ENCODE results near the gene EFCAB6.

Gene EFCAB6

GRCh38 chr22:43544289-43544673, 267.8 kb downstream of the EFCAB6 start:
- Histone ChIP-seq H2AFZ (ENCODE audit: low read length) (no peak overlapping the region), H3K9me3 (ENCODE audit: insufficient read depth, low read depth, low read length) (no peaks in the 10 kb centered on the region), H3K9ac (ENCODE audit: low read depth, low read length, poor library complexity, severe bottlenecking) (no peak overlapping the region), H3K36me3 (ENCODE audit: insufficient read depth, low read length) (no peaks in the 10 kb centered on the region), H3K9me2 (replicated peaks; ENCODE audit: low read depth, low read length) (no peaks in the 10 kb centered on the region), H3K27me3 (ENCODE audit: insufficient read depth, low read length, poor library complexity, severe bottlenecking) (no peaks in the 10 kb centered on the region), H3K4me3 (ENCODE audit: low read length, poor library complexity, severe bottlenecking) (no peak overlapping the region), H4K20me1 (ENCODE audit: insufficient read depth, low read length, poor library complexity, severe bottlenecking) (no peaks in the 10 kb centered on the region), H3F3A (ENCODE audit: low read depth) (no peaks in the 10 kb centered on the region), H3K79me2 (ENCODE audit: insufficient read depth, low read length) (no peaks in the 10 kb centered on the region), H3K4me2 (ENCODE audit: low read depth, low read length, poor library complexity, severe bottlenecking) (no peak overlapping the region), H3K4me1 (ENCODE audit: insufficient read depth, low read length, poor library complexity, severe bottlenecking) (no peaks in the 10 kb centered on the region)
- TF ChIP-seq CTCF (conservative IDR thresholded peaks at IDR 0.05; ENCODE audit: low read length): no peak
- TF ChIP-seq EZH2phosphoT487 (IDR thresholded peaks at IDR 0.05; ENCODE audit: borderline replicate concordance): no peak

GRCh38 chr22:43543522-43544288, 268.4 kb downstream of the EFCAB6 start:
- H3K4me3 ChIP-seq (ENCODE audit: low read length, poor library complexity, severe bottlenecking): no peak overlapping the region
- no peaks in the 10 kb centered on the region for H3K27me3 ChIP-seq (ENCODE audit: insufficient read depth, low read length, poor library complexity, severe bottlenecking)
- no peak overlapping the region for H3K9ac ChIP-seq (ENCODE audit: low read depth, low read length, poor library complexity, severe bottlenecking)
- H3K36me3 ChIP-seq (ENCODE audit: insufficient read depth, low read length): no peaks in the 10 kb centered on the region
- H3K4me2 ChIP-seq (ENCODE audit: low read depth, low read length, poor library complexity, severe bottlenecking): no peak overlapping the region
- no peaks in the 10 kb centered on the region for H3K9me3 ChIP-seq (ENCODE audit: insufficient read depth, low read depth, low read length)
- no peaks in the 10 kb centered on the region for H4K20me1 ChIP-seq (ENCODE audit: insufficient read depth, low read length, poor library complexity, severe bottlenecking)
- no peaks in the 10 kb centered on the region for H3K79me2 ChIP-seq (ENCODE audit: insufficient read depth, low read length)
- H3K4me1 ChIP-seq (ENCODE audit: insufficient read depth, low read length, poor library complexity, severe bottlenecking): no peaks in the 10 kb centered on the region
- no peaks in the 10 kb centered on the region for H3F3A ChIP-seq (ENCODE audit: low read depth)
- H3K9me2 ChIP-seq (replicated peaks; ENCODE audit: low read depth, low read length): no peaks in the 10 kb centered on the region
- no peak overlapping the region for H2AFZ ChIP-seq (ENCODE audit: low read length)
- no peak for TF ChIP-seq CTCF (conservative IDR thresholded peaks at IDR 0.05; ENCODE audit: low read length)
- no peak for TF ChIP-seq EZH2phosphoT487 (IDR thresholded peaks at IDR 0.05; ENCODE audit: borderline replicate concordance)

DNA sequence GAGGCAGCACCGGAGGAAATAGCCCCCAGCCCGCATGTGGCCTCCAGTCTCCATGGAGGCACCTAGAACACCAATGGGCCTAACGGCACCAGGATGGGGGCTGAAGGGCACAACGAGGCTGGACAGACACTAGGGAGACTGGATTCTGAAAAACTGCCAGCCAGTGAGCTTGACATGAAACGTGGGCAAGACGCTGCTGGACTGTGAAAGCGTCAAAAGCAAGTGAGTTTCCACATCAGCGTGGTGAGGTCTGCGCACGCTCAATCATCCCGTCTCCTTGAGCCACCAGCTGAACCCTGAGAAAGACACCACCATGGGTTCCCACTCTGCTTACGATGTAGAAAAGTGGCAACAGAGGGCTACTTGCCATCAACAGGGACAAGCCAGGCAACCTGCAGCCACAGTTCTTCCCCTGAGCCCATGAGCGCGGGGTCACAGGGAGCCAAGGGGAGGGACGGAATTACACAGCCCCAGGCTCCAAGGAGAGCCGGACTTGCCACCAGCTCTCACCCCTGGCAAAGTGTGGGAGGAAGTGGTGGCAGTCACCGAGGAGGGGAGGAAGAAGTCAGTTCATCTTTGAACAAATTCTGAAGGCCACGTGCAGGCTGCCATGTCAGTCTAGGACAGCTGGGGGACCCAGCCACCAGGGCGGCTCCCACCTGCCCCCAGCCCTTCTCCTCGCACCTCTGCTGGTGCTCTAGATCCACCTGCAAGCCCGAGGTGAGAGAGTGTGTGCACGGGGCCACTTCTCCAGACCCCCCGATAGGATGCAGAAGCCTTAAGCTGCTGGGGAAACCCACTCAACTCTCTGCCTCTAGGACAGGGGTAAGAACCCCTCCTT, 269.2 kb downstream of the EFCAB6 start:
- Histone ChIP-seq H3K79me2 (ENCODE audit: insufficient read depth, low read length) (no peaks in the 10 kb centered on the region), H3K4me2 (ENCODE audit: low read depth, low read length, poor library complexity, severe bottlenecking) (no peak overlapping the region), H3F3A (ENCODE audit: low read depth) (no peaks in the 10 kb centered on the region), H3K4me1 (ENCODE audit: insufficient read depth, low read length, poor library complexity, severe bottlenecking) (no peaks in the 10 kb centered on the region), H3K36me3 (ENCODE audit: insufficient read depth, low read length) (no peaks in the 10 kb centered on the region), H3K9ac (ENCODE audit: low read depth, low read length, poor library complexity, severe bottlenecking) (no peak overlapping the region), H2AFZ (ENCODE audit: low read length) (no peak overlapping the region), H3K27me3 (ENCODE audit: insufficient read depth, low read length, poor library complexity, severe bottlenecking) (no peaks in the 10 kb centered on the region), H3K4me3 (ENCODE audit: low read length, poor library complexity, severe bottlenecking) (no peak overlapping the region), H4K20me1 (ENCODE audit: insufficient read depth, low read length, poor library complexity, severe bottlenecking) (no peaks in the 10 kb centered on the region), H3K9me3 (ENCODE audit: insufficient read depth, low read depth, low read length) (no peaks in the 10 kb centered on the region), H3K9me2 (replicated peaks; ENCODE audit: low read depth, low read length) (no peaks in the 10 kb centered on the region)
- TF ChIP-seq EZH2phosphoT487 (IDR thresholded peaks at IDR 0.05; ENCODE audit: borderline replicate concordance) (no peak), CTCF (conservative IDR thresholded peaks at IDR 0.05; ENCODE audit: low read length) (no peak)
